K562 (cell line): Measurements from ENCODE around the gene TMEM245. TPM values are rescaled to one million over a fixed set of nuclear protein-coding genes. Genes with fewer than 3 reads are reported as not detected.

Experiments used
- ARNT ChIP-seq, 2 experiments: fragments of 450-650 bp; IDR thresholded peaks; 2 replicates each; pipeline ENCODE4 v1.6.1; 2016; ENCODE audit warnings: mild to moderate bottlenecking in 1 of 2
- BRD4 ChIP-seq: fragments of 200-600 bp; sonication (generic); IDR thresholded peaks from 2 replicates; pipeline ENCODE4 v1.6.1; 2017; ENCODE audit warnings: inconsistent platforms
- CEBPG ChIP-seq, 3 experiments: fragments of 200-800 bp in 1 of 3; sonication (Bioruptor generic) in 1 of 3; sonication (generic) in 1 of 3; formaldehyde crosslinking in 1 of 3; IDR thresholded peaks in 2 of 3; conservative IDR thresholded peaks in 1 of 3; 2 replicates each; pipeline versions ENCODE4 v1.6.1 to v1.8.0; 2016 to 2022; ENCODE audit warnings: missing compliant biosample characterization in 2 of 3, missing genetic modification characterization in 2 of 3, mild to moderate bottlenecking in 1 of 3, missing genetic modification reagents in 1 of 3
- CTBP1 ChIP-seq: fragments of 450-650 bp; IDR thresholded peaks from 2 replicates; pipeline ENCODE4 v1.6.1; 2016; ENCODE audit warnings: borderline replicate concordance
- GATA2 ChIP-seq: sonication (generic); formaldehyde crosslinking; IDR thresholded peaks from 2 replicates; pipeline ENCODE4 v1.4.0; 2020; ENCODE audit warnings: mild to moderate bottlenecking, missing genetic modification reagents
- HOXB6 ChIP-seq: fragments of 250-450 bp; sonication (Bioruptor Pico); IDR thresholded peaks from 2 replicates; pipeline ENCODE4 v1.5.1; 2022; ENCODE audit warnings: mild to moderate bottlenecking, borderline replicate concordance
- MAFK ChIP-seq: IDR thresholded peaks from 2 replicates; pipeline ENCODE4 v1.6.1; 2011; ENCODE audit warnings: low read length, improper control_type of control experiment
- MTA3 ChIP-seq: fragments of 450-650 bp; formaldehyde crosslinking; IDR thresholded peaks from 2 replicates; pipeline ENCODE4 v1.6.1; 2017; ENCODE audit warnings: mild to moderate bottlenecking, borderline replicate concordance
- POLR2B ChIP-seq: fragments of 450-650 bp; IDR thresholded peaks from 2 replicates; pipeline ENCODE4 v1.6.1; 2018; ENCODE audit warnings: low read depth; ENCODE audit not compliant: partially characterized antibody
- RBM17 ChIP-seq: fragments of 200-400 bp; formaldehyde crosslinking; IDR thresholded peaks from 2 replicates; pipeline ENCODE4 v1.6.1; 2017; ENCODE audit warnings: low read depth, mild to moderate bottlenecking, low read length, borderline replicate concordance
- SIN3A ChIP-seq, 2 experiments: fragments of 150-350 bp in 1 of 2; IDR thresholded peaks; 2 replicates each; pipeline ENCODE4 v1.6.1; 2011 to 2016; ENCODE audit warnings: borderline replicate concordance in 2 of 2, low read depth in 2 of 2, low read length in 2 of 2, mild to moderate bottlenecking in 2 of 2, moderate library complexity in 2 of 2; ENCODE audit not compliant: control insufficient read depth in 1 of 2
- SMAD1 ChIP-seq: fragments of 150-350 bp; IDR thresholded peaks from 2 replicates; pipeline ENCODE4 v1.6.1; 2014; ENCODE audit warnings: low read length, low read depth; ENCODE audit not compliant: partially characterized antibody
- SOX6 ChIP-seq: fragments of 450-650 bp; IDR thresholded peaks from 2 replicates; pipeline ENCODE4 v1.6.1; 2014; ENCODE audit warnings: mild to moderate bottlenecking
- SRSF9 ChIP-seq: fragments of 200-400 bp; formaldehyde crosslinking; IDR thresholded peaks from 2 replicates; pipeline ENCODE4 v1.6.1; 2017; ENCODE audit warnings: low read depth, low read length, borderline replicate concordance
- TAF9B ChIP-seq: fragments of 450-650 bp; IDR thresholded peaks from 2 replicates; pipeline ENCODE4 v1.6.1; 2018; ENCODE audit warnings: mild to moderate bottlenecking; ENCODE audit not compliant: partially characterized antibody
- TRIM24 ChIP-seq, 2 experiments: fragments of 450-650 bp; IDR thresholded peaks; 2 replicates each; pipeline ENCODE4 v1.6.1; 2016
- ZNF41 ChIP-seq: fragments of 250-450 bp; sonication (Bioruptor Pico); conservative IDR thresholded peaks from 2 replicates; pipeline ENCODE4 v1.4.0; 2020; ENCODE audit warnings: mild to moderate bottlenecking
- polyA plus RNA-seq, 8 experiments: library from polyadenylated mRNA; depleted of rRNA in 4 of 8; stranded (reverse) in 5 of 8; unstranded in 3 of 8; fragments of >200 nt; fragmentation: Nextera tagmentation in 2 of 8; fragmentation: Illumina TruSeq in 1 of 8; extraction: Ambion mirVana in 2 of 8; extraction: Trizol in 1 of 8; gene quantifications; 2 replicates each; pipeline versions ENCODE4 v1.2.1 to v1.2.3, GENCODE V29; 2011 to 2014; ENCODE audit warnings: inconsistent platforms in 1 of 8, missing spikeins in 1 of 8
- total RNA-seq, 7 experiments: library from RNA; depleted of rRNA in 6 of 7; stranded (reverse); fragments of >200 nt in 6 of 7; fragmentation: Illumina TruSeq in 2 of 7; extraction: Trizol in 2 of 7; gene quantifications; 2 replicates each; pipeline versions ENCODE4 v1.2.1 to v1.2.3, GENCODE V29; 2011 to 2021; ENCODE audit warnings: low replicate concordance in 1 of 7
- TF ChIP-seq, protein P1 (sequence below): fragments of 250-450 bp; sonication (Bioruptor Pico); IDR thresholded peaks from 2 replicates; pipeline ENCODE4 v1.5.0; 2020; ENCODE audit warnings: mild to moderate bottlenecking
- TF ChIP-seq, protein P2 (sequence below): fragments of 250-450 bp; sonication (Bioruptor Pico); IDR thresholded peaks from 2 replicates; pipeline ENCODE4 v1.4.0; 2020; ENCODE audit warnings: mild to moderate bottlenecking, moderate library complexity
- TF ChIP-seq, protein P3 (sequence below): fragments of 450-650 bp; IDR thresholded peaks from 2 replicates; pipeline ENCODE4 v1.6.1; 2016; ENCODE audit warnings: low read depth, mild to moderate bottlenecking, moderate library complexity
- TF ChIP-seq, protein P4 (sequence below): sonication (generic); IDR thresholded peaks from 2 replicates; pipeline ENCODE4 v1.6.1; 2016

TMEM245 gene
- total and polyA plus RNA-seq, 9 of the 15 experiments (the other 6 are each of a cell fraction or from before 2014, with no cell fraction given), result 8.5 to 43.2 (median 24.3) TPM

DNA sequence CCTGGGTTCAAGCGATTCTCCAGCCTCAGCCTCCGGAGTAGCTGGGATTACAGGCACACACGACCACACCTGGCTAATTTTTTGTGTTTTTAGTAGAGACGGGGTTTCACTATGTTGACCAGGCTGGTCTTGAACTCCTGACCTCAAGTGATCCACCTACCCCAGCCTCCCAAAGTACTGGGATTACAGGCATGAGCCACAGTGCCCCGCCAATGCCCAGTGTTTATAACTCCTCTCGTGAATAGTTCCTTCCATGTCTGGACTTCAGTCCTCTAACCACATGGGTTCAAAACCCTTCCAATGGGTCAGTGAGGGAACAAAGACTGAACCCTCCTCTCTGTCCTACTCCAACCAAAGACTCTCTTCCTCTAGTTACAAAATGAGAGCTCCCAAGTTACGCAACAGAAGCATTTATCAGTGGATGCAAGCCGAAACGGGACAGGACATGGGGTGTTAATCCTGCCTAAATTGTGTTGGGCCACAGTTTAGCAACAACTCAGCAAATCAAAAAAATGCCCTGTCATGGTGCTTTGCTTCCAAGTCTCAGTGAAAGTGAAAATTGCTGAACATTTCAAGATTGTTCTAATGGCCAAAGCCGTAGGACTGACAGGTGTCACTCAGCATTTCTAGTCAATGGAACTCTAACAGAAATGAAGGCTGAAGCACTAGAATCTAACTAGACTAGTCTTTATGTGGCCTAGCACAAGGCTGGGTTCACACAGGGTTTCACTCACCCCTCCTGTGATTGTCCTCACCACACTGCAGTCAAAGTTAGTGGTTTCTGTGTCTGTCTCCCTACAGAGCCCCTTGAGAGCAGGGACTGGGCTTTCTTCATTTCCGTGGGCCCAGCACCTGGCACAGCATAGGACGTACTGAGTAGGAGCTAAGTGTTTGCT is 3.2 kb upstream of the TMEM245 start (continued):
- TF ChIP-seq SOX6, result peak; percentile 85
- TF ChIP-seq, protein P1, sequence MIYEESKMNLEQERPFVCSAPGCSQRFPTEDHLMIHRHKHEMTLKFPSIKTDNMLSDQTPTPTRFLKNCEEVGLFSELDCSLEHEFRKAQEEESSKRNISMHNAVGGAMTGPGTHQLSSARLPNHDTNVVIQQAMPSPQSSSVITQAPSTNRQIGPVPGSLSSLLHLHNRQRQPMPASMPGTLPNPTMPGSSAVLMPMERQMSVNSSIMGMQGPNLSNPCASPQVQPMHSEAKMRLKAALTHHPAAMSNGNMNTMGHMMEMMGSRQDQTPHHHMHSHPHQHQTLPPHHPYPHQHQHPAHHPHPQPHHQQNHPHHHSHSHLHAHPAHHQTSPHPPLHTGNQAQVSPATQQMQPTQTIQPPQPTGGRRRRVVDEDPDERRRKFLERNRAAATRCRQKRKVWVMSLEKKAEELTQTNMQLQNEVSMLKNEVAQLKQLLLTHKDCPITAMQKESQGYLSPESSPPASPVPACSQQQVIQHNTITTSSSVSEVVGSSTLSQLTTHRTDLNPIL (CRISPR knock-in tag), result no peak
- TF ChIP-seq SRSF9, result no peak
- TF ChIP-seq CTBP1, result peak; percentile 85
- peak; percentile 91 for TF ChIP-seq CEBPG (CRISPR knock-in tag; IDR thresholded peaks at IDR 0.05)
- TF ChIP-seq CEBPG (tag; conservative IDR thresholded peaks at IDR 0.05 in 1 of 2, IDR thresholded peaks at IDR 0.05 in 1 of 2), result peak; percentile 91 to 97
- TF ChIP-seq, protein P2, sequence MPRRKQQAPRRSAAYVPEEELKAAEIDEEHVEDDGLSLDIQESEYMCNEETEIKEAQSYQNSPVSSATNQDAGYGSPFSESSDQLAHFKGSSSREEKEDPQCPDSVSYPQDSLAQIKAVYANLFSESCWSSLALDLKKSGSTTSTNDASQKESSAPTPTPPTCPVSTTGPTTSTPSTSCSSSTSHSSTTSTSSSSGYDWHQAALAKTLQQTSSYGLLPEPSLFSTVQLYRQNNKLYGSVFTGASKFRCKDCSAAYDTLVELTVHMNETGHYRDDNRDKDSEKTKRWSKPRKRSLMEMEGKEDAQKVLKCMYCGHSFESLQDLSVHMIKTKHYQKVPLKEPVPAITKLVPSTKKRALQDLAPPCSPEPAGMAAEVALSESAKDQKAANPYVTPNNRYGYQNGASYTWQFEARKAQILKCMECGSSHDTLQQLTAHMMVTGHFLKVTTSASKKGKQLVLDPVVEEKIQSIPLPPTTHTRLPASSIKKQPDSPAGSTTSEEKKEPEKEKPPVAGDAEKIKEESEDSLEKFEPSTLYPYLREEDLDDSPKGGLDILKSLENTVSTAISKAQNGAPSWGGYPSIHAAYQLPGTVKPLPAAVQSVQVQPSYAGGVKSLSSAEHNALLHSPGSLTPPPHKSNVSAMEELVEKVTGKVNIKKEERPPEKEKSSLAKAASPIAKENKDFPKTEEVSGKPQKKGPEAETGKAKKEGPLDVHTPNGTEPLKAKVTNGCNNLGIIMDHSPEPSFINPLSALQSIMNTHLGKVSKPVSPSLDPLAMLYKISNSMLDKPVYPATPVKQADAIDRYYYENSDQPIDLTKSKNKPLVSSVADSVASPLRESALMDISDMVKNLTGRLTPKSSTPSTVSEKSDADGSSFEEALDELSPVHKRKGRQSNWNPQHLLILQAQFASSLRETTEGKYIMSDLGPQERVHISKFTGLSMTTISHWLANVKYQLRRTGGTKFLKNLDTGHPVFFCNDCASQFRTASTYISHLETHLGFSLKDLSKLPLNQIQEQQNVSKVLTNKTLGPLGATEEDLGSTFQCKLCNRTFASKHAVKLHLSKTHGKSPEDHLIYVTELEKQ (CRISPR knock-in tag), result peak; percentile 97
- TF ChIP-seq, protein P3, sequence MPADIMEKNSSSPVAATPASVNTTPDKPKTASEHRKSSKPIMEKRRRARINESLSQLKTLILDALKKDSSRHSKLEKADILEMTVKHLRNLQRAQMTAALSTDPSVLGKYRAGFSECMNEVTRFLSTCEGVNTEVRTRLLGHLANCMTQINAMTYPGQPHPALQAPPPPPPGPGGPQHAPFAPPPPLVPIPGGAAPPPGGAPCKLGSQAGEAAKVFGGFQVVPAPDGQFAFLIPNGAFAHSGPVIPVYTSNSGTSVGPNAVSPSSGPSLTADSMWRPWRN, result peak; percentile 73
- TF ChIP-seq HOXB6 (CRISPR knock-in tag), result no peak
- TF ChIP-seq TAF9B, result peak; percentile 65
- no peak for TF ChIP-seq BRD4
- TF ChIP-seq MTA3, result peak; percentile 80
- peak in 1 of 2 experiments; percentile 90; a peak in 2 of 4 replicates for TF ChIP-seq ARNT (IDR thresholded peaks at IDR 0.05)
- no peak for TF ChIP-seq RBM17
- TF ChIP-seq ZNF41 (CRISPR knock-in tag), result no peak
- TF ChIP-seq SIN3A (IDR thresholded peaks at IDR 0.05; ENCODE audit: borderline replicate concordance in 2 of 2, control insufficient read depth in 1 of 2, low read depth in 2 of 2, low read length in 2 of 2), result no peak
- TF ChIP-seq, protein P4, sequence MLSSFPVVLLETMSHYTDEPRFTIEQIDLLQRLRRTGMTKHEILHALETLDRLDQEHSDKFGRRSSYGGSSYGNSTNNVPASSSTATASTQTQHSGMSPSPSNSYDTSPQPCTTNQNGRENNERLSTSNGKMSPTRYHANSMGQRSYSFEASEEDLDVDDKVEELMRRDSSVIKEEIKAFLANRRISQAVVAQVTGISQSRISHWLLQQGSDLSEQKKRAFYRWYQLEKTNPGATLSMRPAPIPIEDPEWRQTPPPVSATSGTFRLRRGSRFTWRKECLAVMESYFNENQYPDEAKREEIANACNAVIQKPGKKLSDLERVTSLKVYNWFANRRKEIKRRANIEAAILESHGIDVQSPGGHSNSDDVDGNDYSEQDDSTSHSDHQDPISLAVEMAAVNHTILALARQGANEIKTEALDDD, result peak; percentile 93
- TF ChIP-seq GATA2, result 0 out of 2 replicates have a peak, but pooled peaks have one; percentile 27
- TF ChIP-seq POLR2B, result peak; percentile 23
- TF ChIP-seq MAFK, result peak; percentile 96
- TF ChIP-seq SMAD1, result peak; percentile 85
- TF ChIP-seq TRIM24 (IDR thresholded peaks at IDR 0.05), result peak; percentile 68 to 86; a peak in 3 of 4 replicates
